K562 (cell line): Measurements from ENCODE around the gene AGPAT1. TPM values are rescaled to one million over a fixed set of nuclear protein-coding genes. Genes with fewer than 3 reads are reported as not detected.
A peak's percentile ranks its signal among the peaks of the same experiment; 100 is the strongest.

ENCODE experiments used
- CEBPB ChIP-seq: fragments of 450-650 bp; IDR thresholded peaks from 2 replicates; pipeline ENCODE4 v1.6.1; 2016; ENCODE audit warnings: missing genetic modification characterization, missing compliant biosample characterization
- CREBBP ChIP-seq: IDR thresholded peaks from one replicate; pipeline ENCODE4 v1.6.1; 2012; ENCODE audit warnings: low read depth, mild to moderate bottlenecking, control low read depth, inconsistent platforms, low read length
- CSDE1 ChIP-seq, 2 experiments: fragments of 450-650 bp; IDR thresholded peaks; 2 replicates each; pipeline ENCODE4 v1.6.1; 2016; ENCODE audit warnings: mild to moderate bottlenecking in 1 of 2
- E2F4 ChIP-seq: sonication (generic); formaldehyde crosslinking; IDR thresholded peaks from 2 replicates; pipeline ENCODE4 v1.8.0; 2022; ENCODE audit warnings: mild to moderate bottlenecking, low read depth, missing genetic modification reagents
- E2F6 ChIP-seq, 2 experiments: IDR thresholded peaks; 2 replicates each; pipeline ENCODE4 v1.6.1; 2011; ENCODE audit warnings: borderline replicate concordance in 1 of 2, control low read depth in 1 of 2, low read depth in 1 of 2, low read length in 1 of 2, mild to moderate bottlenecking in 1 of 2, mixed read lengths in 1 of 2, moderate library complexity in 1 of 2; ENCODE audit not compliant: insufficient read depth in 1 of 2, insufficient read length in 1 of 2, poor library complexity in 1 of 2, severe bottlenecking in 1 of 2; ENCODE audit errors: extremely low read depth in 1 of 2
- ESRRB ChIP-seq: fragments of 250-450 bp; sonication (Bioruptor Pico); IDR thresholded peaks from 2 replicates; pipeline ENCODE4 v1.5.0; 2020; ENCODE audit warnings: mild to moderate bottlenecking, moderate library complexity, borderline replicate concordance
- JUNB ChIP-seq: fragments of 450-650 bp; formaldehyde crosslinking; conservative IDR thresholded peaks from 2 replicates; pipeline ENCODE4 v1.4.0; 2020; ENCODE audit warnings: mild to moderate bottlenecking
- KAT2B ChIP-seq: IDR thresholded peaks from one replicate; pipeline ENCODE4 v1.6.1; 2012; ENCODE audit warnings: low read depth, mild to moderate bottlenecking, control low read depth, inconsistent platforms, low read length, moderate library complexity
- MAFF ChIP-seq: IDR thresholded peaks from 2 replicates; pipeline ENCODE4 v1.6.1; 2012; ENCODE audit warnings: low read length, improper control_type of control experiment
- NFXL1 ChIP-seq: fragments of 450-650 bp; formaldehyde crosslinking; IDR thresholded peaks from 2 replicates; pipeline ENCODE4 v1.4.0; 2021; ENCODE audit warnings: mild to moderate bottlenecking
- PREB ChIP-seq: sonication (generic); formaldehyde crosslinking; IDR thresholded peaks from 2 replicates; pipeline ENCODE4 v1.8.1; 2023; ENCODE audit warnings: mild to moderate bottlenecking, missing genetic modification reagents
- TCF15 ChIP-seq: fragments of 250-450 bp; sonication (Bioruptor Pico); IDR thresholded peaks from 2 replicates; pipeline ENCODE4 v1.8.0; 2022; ENCODE audit warnings: moderate library complexity, mild to moderate bottlenecking, inconsistent platforms
- ZBED1 ChIP-seq: IDR thresholded peaks from 2 replicates; pipeline ENCODE4 v1.6.1; 2014
- ZFPM2 ChIP-seq: fragments of 250-450 bp; sonication (Bioruptor Pico); IDR thresholded peaks from 2 replicates; pipeline ENCODE4 v1.5.1; 2022; ENCODE audit warnings: mild to moderate bottlenecking
- ZNF277 ChIP-seq: fragments of 250-450 bp; sonication (Bioruptor Pico); IDR thresholded peaks from 2 replicates; pipeline ENCODE4 v1.8.0; 2022; ENCODE audit warnings: inconsistent platforms, mild to moderate bottlenecking, moderate library complexity, borderline replicate concordance
- ZNF3 ChIP-seq: fragments of 250-450 bp; sonication (Bioruptor Pico); IDR thresholded peaks from 2 replicates; pipeline ENCODE4 v1.5.0; 2021; ENCODE audit warnings: mild to moderate bottlenecking, moderate library complexity
- ZNF696 ChIP-seq: fragments of 250-450 bp; sonication (Bioruptor Pico); conservative IDR thresholded peaks from 2 replicates; pipeline ENCODE4 v1.4.0; 2020; ENCODE audit warnings: mild to moderate bottlenecking, moderate library complexity
- polyA plus RNA-seq, 8 experiments: library from polyadenylated mRNA; depleted of rRNA in 4 of 8; stranded (reverse) in 5 of 8; unstranded in 3 of 8; fragments of >200 nt; fragmentation: Nextera tagmentation in 2 of 8; fragmentation: Illumina TruSeq in 1 of 8; extraction: Ambion mirVana in 2 of 8; extraction: Trizol in 1 of 8; gene quantifications; 2 replicates each; pipeline versions ENCODE4 v1.2.1 to v1.2.3, GENCODE V29; 2011 to 2014; ENCODE audit warnings: inconsistent platforms in 1 of 8, missing spikeins in 1 of 8
- total RNA-seq, 7 experiments: library from RNA; depleted of rRNA in 6 of 7; stranded (reverse); fragments of >200 nt in 6 of 7; fragmentation: Illumina TruSeq in 2 of 7; extraction: Trizol in 2 of 7; gene quantifications; 2 replicates each; pipeline versions ENCODE4 v1.2.1 to v1.2.3, GENCODE V29; 2011 to 2021; ENCODE audit warnings: low replicate concordance in 1 of 7
- TF ChIP-seq, protein P1 (sequence below): fragments of 450-650 bp; IDR thresholded peaks from 2 replicates; pipeline ENCODE4 v1.6.1; 2016; ENCODE audit warnings: antibody characterized with exemption
- TF ChIP-seq, protein P2 (sequence below): fragments of 450-650 bp; formaldehyde crosslinking; IDR thresholded peaks from 2 replicates; pipeline ENCODE4 v1.4.0; 2020; ENCODE audit warnings: mild to moderate bottlenecking, moderate library complexity

Gene AGPAT1
- total and polyA plus RNA-seq, 9 of the 15 experiments (the other 6 are each of a cell fraction or from before 2014, with no cell fraction given): 37.9 to 176 (median 69.4) TPM

- TF ChIP-seq ESRRB (CRISPR knock-in tag) (no peak), CSDE1 (IDR thresholded peaks at IDR 0.05) (no peak), ZBED1 (no peak), ZNF3 (no peak), KAT2B (no peak), E2F6 (IDR thresholded peaks at IDR 0.05; ENCODE audit: borderline replicate concordance in 1 of 2, extremely low read depth in 1 of 2, insufficient read depth in 1 of 2, insufficient read length in 1 of 2, low read depth in 1 of 2, low read length in 1 of 2, poor library complexity in 1 of 2, severe bottlenecking in 1 of 2) (no peak), ZFPM2 (no peak), MAFF (no peak), ZNF696 (CRISPR knock-in tag) (no peak), PREB (no peak), TCF15 (no peak), CEBPB (no peak), NFXL1 (CRISPR knock-in tag) (no peak), E2F4 (0 out of 2 replicates have a peak, but pooled peaks have one; percentile 13), JUNB (CRISPR knock-in tag) (no peak), CREBBP (no peak), ZNF277 (CRISPR knock-in tag) (no peak)
- TF ChIP-seq, protein P1, sequence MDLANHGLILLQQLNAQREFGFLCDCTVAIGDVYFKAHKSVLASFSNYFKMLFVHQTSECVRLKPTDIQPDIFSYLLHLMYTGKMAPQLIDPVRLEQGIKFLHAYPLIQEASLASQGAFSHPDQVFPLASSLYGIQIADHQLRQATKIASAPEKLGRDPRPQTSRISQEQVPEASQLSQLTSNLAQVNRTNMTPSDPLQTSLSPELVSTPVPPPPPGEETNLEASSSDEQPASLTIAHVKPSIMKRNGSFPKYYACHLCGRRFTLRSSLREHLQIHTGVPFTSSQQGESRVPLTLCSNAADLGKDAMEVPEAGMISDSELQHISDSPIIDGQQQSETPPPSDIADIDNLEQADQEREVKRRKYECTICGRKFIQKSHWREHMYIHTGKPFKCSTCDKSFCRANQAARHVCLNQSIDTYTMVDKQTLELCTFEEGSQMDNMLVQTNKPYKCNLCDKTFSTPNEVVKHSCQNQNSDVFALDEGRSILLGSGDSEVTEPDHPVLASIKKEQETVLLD: no peak; the same call in 1 of the 2 replicates
- TF ChIP-seq, protein P2, sequence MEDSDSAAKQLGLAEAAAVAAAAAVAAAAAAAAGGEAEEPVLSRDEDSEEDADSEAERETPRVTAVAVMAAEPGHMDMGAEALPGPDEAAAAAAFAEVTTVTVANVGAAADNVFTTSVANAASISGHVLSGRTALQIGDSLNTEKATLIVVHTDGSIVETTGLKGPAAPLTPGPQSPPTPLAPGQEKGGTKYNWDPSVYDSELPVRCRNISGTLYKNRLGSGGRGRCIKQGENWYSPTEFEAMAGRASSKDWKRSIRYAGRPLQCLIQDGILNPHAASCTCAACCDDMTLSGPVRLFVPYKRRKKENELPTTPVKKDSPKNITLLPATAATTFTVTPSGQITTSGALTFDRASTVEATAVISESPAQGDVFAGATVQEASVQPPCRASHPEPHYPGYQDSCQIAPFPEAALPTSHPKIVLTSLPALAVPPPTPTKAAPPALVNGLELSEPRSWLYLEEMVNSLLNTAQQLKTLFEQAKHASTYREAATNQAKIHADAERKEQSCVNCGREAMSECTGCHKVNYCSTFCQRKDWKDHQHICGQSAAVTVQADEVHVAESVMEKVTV: no peak
Measured at GRCh38 chr6:32178547-32179440, 2.9 kb upstream of the AGPAT1 start (continued).
